Activated CD4-positive, CD25-positive, alpha-beta regulatory T cell treated with anti-CD3 and anti-CD28 coated beads, Interleukin-2, amount 50 U/mL, for 24 hours (primary cell): ENCODE results near the gene CCR5AS.

ENCODE experiments used
- ATAC-seq, 2 donors: fragments of 150-1000 bp; cut with Tn5 transposase; one replicate each; pipeline ENCODE4 v1.10.0; 2021; ENCODE audit warnings: mild to moderate bottlenecking in 1 of 2, moderate library complexity in 1 of 2

Gene CCR5AS

GRCh38 chr3:46375218-46375617, 31.6 kb downstream of the CCR5AS start:
- peak; percentile 30 to 41 for ATAC-seq

GRCh38 chr3:46374755-46375154, 32.1 kb downstream of the CCR5AS start:
- no peak for ATAC-seq

- ATAC-seq, result no peak
Observed at GRCh38 chr3:46372492-46373359, 34.1 kb downstream of the CCR5AS start.

- ATAC-seq, result no peak
Observed at GRCh38 chr3:46371519-46372340, 35.1 kb downstream of the CCR5AS start.

- ATAC-seq, result peak; percentile 54 to 55
Observed at GRCh38 chr3:46370839-46371518, 35.9 kb downstream of the CCR5AS start, which contains the start of gene CCR5. TSS of gene CCR5 (plus strand) at chr3:46370946. CDS start at chr3:46372903, 1,957 bp downstream.

GRCh38 chr3:46369675-46370132, 37.2 kb downstream of the CCR5AS start:
- peak; percentile 81 for ATAC-seq

GRCh38 chr3:46369151-46369550, 37.7 kb downstream of the CCR5AS start:
- no peak for ATAC-seq

- ATAC-seq, result peak; percentile 29 to 30
Observed at GRCh38 chr3:46368569-46368968, 38.3 kb downstream of the CCR5AS start.

- no peak for ATAC-seq
Observed at GRCh38 chr3:46367811-46368210, 39.1 kb downstream of the CCR5AS start.

- ATAC-seq, result no peak
Observed at GRCh38 chr3:46365737-46366524, 40.9 kb downstream of the CCR5AS start.

GRCh38 chr3:46365041-46365440, 41.8 kb downstream of the CCR5AS start:
- no peak for ATAC-seq

- ATAC-seq, result no peak
Observed at GRCh38 chr3:46361408-46362283, 45.2 kb downstream of the CCR5AS start.

- no peak for ATAC-seq
Observed at GRCh38 chr3:46360907-46361306, 46.0 kb downstream of the CCR5AS start.

- ATAC-seq, result peak; percentile 92 to 93
Observed at GRCh38 chr3:46359733-46360493, 47.0 kb downstream of the CCR5AS start.

- ATAC-seq, result no peak
Observed at GRCh38 chr3:46358466-46358865, 48.4 kb downstream of the CCR5AS start.

- no peak for ATAC-seq
Observed at GRCh38 chr3:46356909-46357308, 50.0 kb downstream of the CCR5AS start.

- no peak for ATAC-seq
Observed at GRCh38 chr3:46356276-46356675, 50.6 kb downstream of the CCR5AS start.

- ATAC-seq, result no peak
Observed at GRCh38 chr3:46354984-46355383, 51.9 kb downstream of the CCR5AS start.

GRCh38 chr3:46354478-46354877, 52.4 kb downstream of the CCR5AS start:
- ATAC-seq, result no peak
